Measurements from ENCODE around the gene SETD1B. TPM values are rescaled to one million over a fixed set of nuclear protein-coding genes. Genes with fewer than 3 reads are reported as not detected.

Gene SETD1B
- total RNA-seq, 1 donor from 2014 or later, result 8.6 TPM

GRCh38 chr12:121812921-121813896 is 9.4 kb downstream of the SETD1B start:
- intact Hi-C loops (cut with DNase I), result loop anchor here (2.0 kb wide), 1 partner anchor 18 kb away; no protein-coding TSS in a partner anchor
- peak; percentile 47 for DNase-seq
- ATAC-seq (ENCODE audit: poor library complexity), result peak; percentile 6

DNA sequence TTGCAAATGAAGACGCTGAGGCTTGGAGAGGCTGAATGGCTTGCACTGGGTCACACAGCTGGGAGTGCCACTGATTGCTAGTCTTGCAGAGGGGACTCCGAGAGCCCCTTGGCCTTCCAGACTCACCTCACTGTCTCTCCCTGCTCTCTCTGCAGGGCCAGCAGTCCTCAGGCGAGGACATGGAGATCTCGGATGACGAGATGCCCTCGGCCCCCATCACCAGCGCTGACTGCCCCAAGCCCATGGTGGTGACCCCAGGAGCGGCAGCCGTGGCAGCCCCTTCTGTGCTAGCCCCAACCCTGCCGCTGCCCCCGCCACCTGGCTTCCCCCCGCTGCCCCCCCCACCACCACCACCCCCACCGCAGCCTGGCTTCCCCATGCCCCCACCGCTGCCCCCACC is 10.1 kb downstream of the SETD1B start:
- intact Hi-C loops (cut with DNase I), result loop anchor here (2.0 kb wide), 1 partner anchor 19 kb away; no protein-coding TSS in a partner anchor
- DNase-seq (peak; percentile 22), ATAC-seq (ENCODE audit: poor library complexity) (no peak)

- intact Hi-C loops (cut with DNase I), result no loop called here
- ATAC-seq (ENCODE audit: poor library complexity) (no peak), DNase-seq (peak; percentile 45)
These were observed 10.8 kb downstream of the SETD1B start for GRCh38 chr12:121814429-121815119.

DNA sequence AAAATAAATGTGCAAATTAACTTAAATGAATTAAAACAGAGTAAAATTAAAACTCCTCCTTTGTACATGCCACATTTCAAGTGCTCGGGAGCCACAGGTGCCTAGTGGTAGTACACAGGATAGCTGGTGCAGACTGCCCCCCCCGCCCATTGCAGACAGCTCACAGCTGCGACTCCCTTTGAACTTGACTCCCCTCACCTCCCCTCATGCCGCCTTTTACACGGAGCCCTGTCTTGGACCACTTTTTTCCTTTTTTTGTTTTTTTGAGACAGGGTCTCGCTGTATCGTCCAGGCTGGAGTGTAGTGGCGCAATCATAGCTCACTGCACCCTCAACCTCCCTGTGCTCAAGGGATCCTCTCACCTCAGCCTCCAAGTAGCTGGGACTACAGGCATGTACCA is 11.5 kb downstream of the SETD1B start:
- intact Hi-C loops (cut with DNase I), result no loop called here
- peak; percentile 24 for DNase-seq
- no peak for ATAC-seq (ENCODE audit: poor library complexity)

DNA sequence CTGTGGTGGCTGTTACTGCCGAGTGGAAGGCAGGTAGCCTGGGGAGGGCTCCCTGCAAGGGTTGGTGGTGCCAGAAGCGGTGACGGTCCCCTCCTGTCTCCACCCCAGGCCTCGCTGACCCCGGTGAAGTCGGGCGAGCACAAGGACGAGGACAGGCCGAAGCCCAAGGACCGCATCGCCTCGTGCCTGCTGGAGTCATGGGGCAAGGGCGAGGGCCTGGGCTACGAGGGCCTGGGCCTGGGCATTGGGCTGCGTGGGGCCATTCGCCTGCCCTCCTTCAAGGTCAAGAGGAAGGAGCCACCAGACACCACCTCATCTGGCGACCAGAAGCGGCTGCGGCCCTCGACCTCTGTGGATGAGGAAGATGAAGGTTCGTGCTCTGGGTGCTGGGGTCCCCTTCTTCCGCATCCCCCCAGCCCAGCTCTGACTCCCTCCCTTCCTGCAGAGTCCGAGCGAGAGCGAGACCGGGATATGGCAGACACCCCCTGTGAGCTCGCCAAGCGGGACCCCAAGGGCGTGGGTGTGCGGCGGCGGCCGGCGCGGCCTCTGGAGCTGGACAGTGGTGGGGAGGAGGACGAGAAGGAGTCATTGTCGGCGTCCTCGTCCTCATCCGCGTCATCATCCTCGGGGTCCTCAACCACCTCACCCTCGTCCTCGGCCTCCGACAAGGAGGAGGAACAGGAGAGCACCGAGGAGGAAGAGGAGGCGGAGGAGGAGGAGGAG is 13.3 kb downstream of the SETD1B start:
- no peak for ATAC-seq (ENCODE audit: poor library complexity)
- DNase-seq, result peak; percentile 31
- intact Hi-C loops (cut with DNase I), result no loop called here

GRCh38 chr12:121817648-121818043 is 13.8 kb downstream of the SETD1B start:
- intact Hi-C loops (cut with DNase I), result no loop called here

GRCh38 chr12:121819212-121819949 is 15.6 kb downstream of the SETD1B start:
- no peak for DNase-seq
- ATAC-seq (ENCODE audit: poor library complexity), result no peak
- intact Hi-C loops (cut with DNase I), result no loop called here

More at GRCh38 chr12:121817648-121818043, 13.8 kb downstream of the SETD1B start:
- ATAC-seq (ENCODE audit: poor library complexity) (no peak), DNase-seq (peak; percentile 19)

- intact Hi-C loops (cut with DNase I), result no loop called here
- no peak for ATAC-seq (ENCODE audit: poor library complexity)
- DNase-seq, result no peak
These were observed 16.2 kb downstream of the SETD1B start for GRCh38 chr12:121820056-121820455.

DNA sequence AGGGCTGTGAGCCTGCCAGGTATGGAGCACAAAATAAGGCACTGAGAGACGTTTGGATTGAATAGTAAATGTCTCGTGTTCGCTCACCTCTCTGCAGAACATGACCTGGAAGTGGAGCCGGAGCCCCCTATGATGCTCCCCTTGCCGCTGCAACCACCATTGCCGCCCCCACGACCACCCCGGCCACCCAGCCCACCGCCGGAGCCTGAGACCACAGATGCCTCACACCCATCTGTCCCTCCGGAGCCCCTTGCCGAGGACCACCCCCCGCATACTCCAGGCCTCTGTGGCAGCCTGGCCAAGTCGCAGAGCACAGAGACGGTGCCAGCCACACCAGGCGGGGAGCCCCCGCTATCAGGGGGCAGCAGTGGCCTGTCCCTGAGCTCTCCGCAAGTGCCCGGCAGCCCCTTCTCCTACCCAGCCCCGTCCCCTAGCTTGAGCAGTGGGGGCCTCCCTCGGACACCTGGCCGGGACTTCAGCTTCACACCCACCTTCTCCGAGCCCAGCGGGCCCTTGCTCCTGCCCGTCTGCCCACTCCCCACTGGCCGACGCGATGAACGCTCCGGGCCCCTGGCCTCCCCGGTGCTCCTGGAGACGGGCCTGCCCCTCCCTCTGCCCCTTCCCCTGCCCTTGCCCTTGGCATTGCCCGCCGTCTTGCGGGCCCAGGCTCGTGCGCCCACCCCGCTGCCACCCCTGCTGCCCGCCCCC is 18.7 kb downstream of the SETD1B start:
- DNase-seq (peak; percentile 27), ATAC-seq (ENCODE audit: poor library complexity) (no peak)
- intact Hi-C loops (cut with DNase I), result no loop called here

DNA sequence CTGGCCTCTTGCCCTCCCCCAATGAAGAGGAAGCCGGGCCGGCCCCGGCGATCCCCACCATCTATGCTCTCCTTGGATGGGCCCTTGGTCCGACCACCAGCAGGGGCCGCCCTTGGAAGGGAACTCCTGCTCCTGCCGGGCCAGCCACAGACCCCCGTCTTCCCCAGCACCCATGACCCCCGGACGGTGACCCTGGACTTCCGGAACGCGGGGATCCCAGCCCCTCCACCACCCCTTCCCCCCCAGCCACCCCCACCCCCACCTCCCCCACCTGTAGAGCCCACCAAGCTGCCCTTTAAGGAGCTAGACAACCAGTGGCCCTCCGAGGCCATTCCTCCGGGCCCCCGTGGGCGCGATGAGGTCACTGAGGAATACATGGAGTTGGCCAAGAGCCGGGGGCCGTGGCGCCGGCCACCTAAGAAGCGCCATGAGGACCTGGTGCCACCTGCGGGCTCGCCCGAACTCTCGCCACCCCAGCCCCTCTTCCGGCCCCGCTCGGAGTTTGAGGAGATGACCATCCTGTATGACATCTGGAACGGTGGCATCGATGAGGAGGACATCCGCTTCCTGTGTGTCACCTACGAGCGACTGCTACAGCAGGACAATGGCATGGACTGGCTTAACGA is 19.4 kb downstream of the SETD1B start:
- intact Hi-C loops (cut with DNase I), result no loop called here
- peak; percentile 42 for DNase-seq
- no peak for ATAC-seq (ENCODE audit: poor library complexity)

GRCh38 chr12:121823727-121824115 is 19.9 kb downstream of the SETD1B start:
- intact Hi-C loops (cut with DNase I), result no loop called here
- DNase-seq (peak; percentile 40), ATAC-seq (ENCODE audit: poor library complexity) (no peak)

DNA sequence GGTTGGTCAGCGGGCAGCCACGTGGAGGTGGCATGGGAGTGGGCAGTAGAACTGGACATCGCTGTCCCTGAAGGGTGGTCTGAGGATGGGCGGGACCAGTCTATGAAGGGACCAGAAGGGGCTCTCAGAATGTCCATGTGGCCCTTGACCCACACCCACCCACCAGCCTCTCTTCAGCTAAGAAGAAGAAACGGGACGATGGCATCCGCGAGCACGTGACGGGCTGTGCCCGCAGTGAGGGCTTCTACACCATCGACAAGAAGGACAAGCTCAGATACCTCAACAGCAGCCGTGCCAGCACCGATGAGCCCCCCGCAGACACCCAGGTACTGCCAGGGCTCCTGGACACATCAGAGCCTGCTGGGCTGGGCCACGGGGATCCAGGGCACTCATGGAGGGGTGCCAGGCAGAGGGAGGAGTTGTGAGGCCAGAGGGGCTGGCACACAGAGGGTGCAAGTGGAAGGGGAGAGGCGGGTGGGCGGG is 21.3 kb downstream of the SETD1B start:
- DNase-seq (peak; percentile 43), ATAC-seq (ENCODE audit: poor library complexity) (no peak)
- intact Hi-C loops (cut with DNase I), result no loop called here

GRCh38 chr12:121826318-121827150 is 22.7 kb downstream of the SETD1B start:
- ATAC-seq (ENCODE audit: poor library complexity) (no peak), DNase-seq (peak; percentile 19)
- intact Hi-C loops (cut with DNase I), result no loop called here

DNA sequence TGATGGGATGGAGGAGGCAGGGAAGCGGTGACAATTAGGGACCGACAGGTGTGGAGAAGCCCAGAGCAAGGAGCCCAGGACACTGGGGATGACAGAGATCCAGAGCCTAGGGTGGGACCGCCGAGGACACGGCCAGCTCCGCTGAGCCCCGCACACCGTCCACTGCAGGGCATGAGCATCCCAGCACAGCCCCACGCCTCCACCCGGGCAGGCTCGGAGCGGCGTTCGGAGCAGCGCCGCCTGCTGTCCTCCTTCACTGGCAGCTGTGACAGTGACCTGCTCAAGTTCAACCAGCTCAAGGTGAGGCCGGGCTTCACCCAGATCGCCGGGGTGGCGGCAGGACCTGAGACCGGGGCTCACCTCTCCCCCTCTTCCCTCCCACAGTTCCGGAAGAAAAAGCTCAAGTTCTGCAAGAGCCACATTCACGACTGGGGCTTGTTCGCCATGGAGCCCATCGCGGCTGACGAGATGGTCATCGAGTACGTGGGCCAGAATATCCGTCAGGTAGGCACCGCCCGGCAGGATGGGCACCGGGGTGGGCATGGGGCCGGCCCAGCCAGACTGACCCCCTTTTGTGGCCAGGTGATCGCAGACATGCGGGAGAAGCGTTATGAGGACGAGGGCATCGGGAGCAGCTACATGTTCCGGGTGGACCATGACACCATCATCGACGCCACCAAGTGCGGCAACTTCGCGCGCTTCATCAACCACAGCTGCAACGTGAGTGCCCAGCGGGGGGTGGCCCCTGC is 23.7 kb downstream of the SETD1B start:
- DNase-seq (no peak), ATAC-seq (ENCODE audit: poor library complexity) (no peak)
- intact Hi-C loops (cut with DNase I), result no loop called here

DNA sequence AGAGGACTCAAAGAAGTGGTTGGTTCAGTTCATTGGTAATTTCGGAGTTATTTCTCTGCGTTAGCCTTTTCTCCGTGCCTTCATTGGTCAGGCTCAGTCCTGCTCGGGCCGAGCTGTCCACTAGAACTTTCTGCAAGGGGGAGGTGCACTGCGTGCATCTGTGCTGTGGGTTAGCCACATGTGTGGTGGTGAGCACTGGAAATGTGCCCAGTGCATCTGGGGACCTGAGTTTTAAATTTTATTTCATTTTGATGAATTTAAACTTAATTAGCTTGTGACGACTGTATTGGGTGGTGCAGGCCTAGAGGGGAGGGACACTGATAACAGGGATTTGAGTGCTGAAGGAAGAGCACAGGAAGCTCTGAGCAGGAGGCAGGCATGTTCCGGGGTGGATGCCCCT is 24.5 kb downstream of the SETD1B start:
- intact Hi-C loops (cut with DNase I), result no loop called here
- DNase-seq, result no peak
- ATAC-seq (ENCODE audit: poor library complexity), result no peak

DNA sequence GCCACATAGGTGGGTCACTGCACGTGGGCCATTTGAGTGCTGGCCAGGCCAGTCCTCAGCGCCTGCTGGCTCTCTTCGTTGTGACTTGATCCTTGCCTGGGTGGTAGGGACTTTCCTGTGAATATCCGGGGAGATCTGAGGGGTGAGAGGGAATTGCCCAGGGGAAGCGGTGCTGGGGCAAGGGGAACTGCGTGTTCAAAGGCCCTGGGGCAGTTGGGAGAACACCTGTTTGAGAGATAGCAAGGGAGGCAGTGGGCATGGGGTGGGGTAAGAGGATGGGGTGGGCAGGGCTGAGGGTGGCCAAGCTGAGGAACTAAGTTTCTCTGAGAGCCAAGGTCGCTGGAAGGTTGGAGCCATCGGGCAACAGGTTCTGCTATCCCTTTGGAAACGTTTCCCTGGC is 25.0 kb downstream of the SETD1B start:
- intact Hi-C loops (cut with DNase I), result no loop called here

More for the DNA sequence above, 25.0 kb downstream of the SETD1B start:
- ATAC-seq (ENCODE audit: poor library complexity) (no peak), DNase-seq (no peak)
